ENCODE data around the gene COQ4. TPM values are rescaled to one million over a fixed set of nuclear protein-coding genes. Genes with fewer than 3 reads are reported as not detected.
A peak's percentile ranks its signal among the peaks of the same experiment; 100 is the strongest.
"Not testable (repeated sequence)": the region's sequence is repeated elsewhere in the genome, so short reads cannot be mapped to it uniquely, and the experiment has no call there.

Gene COQ4
- total and polyA plus RNA-seq, 7 donors = 20.0 to 60.9 (median 26.8) TPM

DNA sequence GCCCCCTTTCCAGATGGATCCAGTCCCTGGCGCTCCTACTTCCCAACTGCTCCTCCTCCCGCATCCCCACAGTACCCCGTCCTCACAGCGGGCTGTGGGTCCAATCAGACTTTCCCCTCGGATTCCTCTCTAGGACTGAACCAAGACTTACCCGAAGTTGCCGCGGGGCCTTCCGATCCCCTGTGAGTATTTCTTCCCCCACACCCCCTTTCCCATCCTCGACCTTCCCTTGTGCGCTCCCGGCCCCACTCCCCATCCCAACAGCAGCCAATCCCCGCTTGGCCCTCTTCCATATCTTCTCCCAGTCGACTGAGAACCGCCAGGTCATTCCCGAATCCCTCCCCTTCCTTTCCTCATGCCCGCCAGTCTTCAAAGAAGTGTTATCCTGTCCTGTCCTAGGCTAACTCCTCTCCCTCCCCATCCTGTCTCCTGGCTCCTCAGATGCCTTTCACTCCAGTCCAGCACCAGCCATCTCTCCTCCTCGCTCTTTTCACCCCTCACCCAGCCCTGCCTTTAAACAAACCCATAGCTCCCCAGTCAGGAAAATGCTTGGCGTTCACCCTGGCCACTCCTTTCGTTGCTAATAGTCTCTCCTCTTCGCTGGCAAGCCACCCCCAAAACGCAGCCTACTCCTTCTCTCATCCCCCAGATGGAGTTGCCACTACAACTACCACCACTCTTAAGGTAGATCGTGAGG lies 45.9 kb upstream of the COQ4 start:
- WGBS, 3 donors = 5 to 8% (median 7%) methylated on average over 23 of the region's 23 CpGs
- H3K9me3 ChIP-seq = no peaks in the 10 kb centered on the region
- DNase-seq (peak; percentile 35 to 62), ATAC-seq (peak; percentile 5 to 28 (median 8))
- peaks cover 19% of the 10 kb centered on the region for H3K4me1 ChIP-seq
- H3K27ac ChIP-seq = peak overlapping the region; percentile 84
- peaks cover 3 to 28% of the 10 kb centered on the region in 2 donors for H3K36me3 ChIP-seq (ENCODE audit: insufficient read depth in 1 of 2, low read depth in 1 of 2)
- H3K27me3 ChIP-seq (ENCODE audit: insufficient read depth in 3 of 3, low read length in 2 of 3) = no peaks in the 10 kb centered on the region
- no peak for TF ChIP-seq CTCF (IDR thresholded peaks at IDR 0.05)
- H3K4me3 ChIP-seq = peak overlapping the region; percentile 97
- intact Hi-C loops (cut with DNase I) = loop anchor here in 1 of 2 donors (5.0 kb wide), 1 partner anchor 84 kb away; the partner anchor contains the start of gene CIZ1

DNA sequence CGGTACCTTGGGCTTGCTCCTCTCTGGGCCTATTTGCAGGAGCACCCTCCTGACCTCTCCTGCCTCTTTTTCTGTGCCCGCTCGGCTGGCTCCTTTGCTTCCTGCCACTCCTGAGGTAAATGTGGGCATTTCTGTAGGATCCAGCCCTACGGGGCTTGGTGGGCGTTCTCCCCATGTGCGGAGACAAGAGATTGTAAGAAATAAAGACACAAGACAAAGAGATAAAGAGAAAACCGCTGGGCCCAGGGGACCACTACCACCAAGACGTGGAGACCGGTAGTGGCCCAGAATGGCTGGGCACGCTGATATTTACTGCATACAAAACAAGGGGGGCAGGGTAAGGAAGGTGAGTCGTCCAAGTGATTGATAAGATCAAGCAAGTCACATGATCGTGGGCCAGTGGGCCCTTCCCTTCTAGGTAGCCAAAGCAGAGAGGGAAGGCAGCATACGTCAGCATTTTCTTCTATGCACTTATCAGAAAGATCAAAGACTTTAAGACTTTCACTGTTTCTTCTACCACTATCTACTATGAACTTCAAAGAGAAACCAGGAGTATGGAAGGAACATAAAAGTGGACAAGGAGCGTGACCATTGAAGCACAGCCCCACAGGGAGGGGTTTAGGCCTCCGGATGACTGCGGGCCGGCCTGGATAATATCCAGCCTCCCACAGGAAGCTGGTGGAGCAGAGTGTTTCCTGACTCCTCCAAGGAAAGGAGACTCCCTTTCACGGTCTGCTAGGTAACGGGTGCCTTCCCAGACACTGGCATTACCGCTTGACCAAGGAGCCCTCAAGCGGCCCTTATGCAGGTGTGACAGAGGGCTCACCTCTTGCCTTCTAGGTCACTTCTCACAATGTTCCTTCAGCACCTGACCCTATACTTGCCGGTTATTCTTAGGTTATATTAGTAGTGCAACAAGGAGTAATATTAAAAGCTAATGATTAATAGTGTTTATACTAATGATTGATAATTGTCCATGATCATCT lies 43.3 kb upstream of the COQ4 start:
- not testable (repeated sequence) for H3K4me3 ChIP-seq; ATAC-seq; H3K9me3 ChIP-seq; H3K27me3 ChIP-seq (ENCODE audit: insufficient read depth in 3 of 3, low read length in 2 of 3); H3K27ac ChIP-seq; DNase-seq; H3K36me3 ChIP-seq (ENCODE audit: insufficient read depth in 1 of 2, low read depth in 1 of 2)
- peaks cover 18% of the 10 kb centered on the region for H3K4me1 ChIP-seq
- intact Hi-C loops (cut with DNase I) = loop anchor here in 1 of 2 donors (5.0 kb wide), 1 partner anchor 87 kb away; the partner anchor contains the start of gene CIZ1
- WGBS, 3 donors = 65 to 71% (median 69%) methylated on average over 22 of the region's 22 CpGs

GRCh38 chr9:128280084-128280622 lies 42.5 kb upstream of the COQ4 start:
- Histone ChIP-seq H3K4me3 (no peak overlapping the region), H3K27me3 (ENCODE audit: insufficient read depth in 3 of 3, low read length in 2 of 3) (no peaks in the 10 kb centered on the region), H3K4me1 (peaks cover 12% of the 10 kb centered on the region), H3K9me3 (no peaks in the 10 kb centered on the region), H3K36me3 (ENCODE audit: insufficient read depth in 1 of 2, low read depth in 1 of 2) (peaks cover 0 to 9% of the 10 kb centered on the region in 2 donors), H3K27ac (no peak overlapping the region)
- intact Hi-C loops (cut with DNase I) = no loop called here
- ATAC-seq = no peak
- WGBS, 3 donors = 87 to 94% (median 92%) methylated on average over 4 to 5 of the region's 5 CpGs
- no peak for TF ChIP-seq CTCF (IDR thresholded peaks at IDR 0.05)
- DNase-seq = no peak

DNA sequence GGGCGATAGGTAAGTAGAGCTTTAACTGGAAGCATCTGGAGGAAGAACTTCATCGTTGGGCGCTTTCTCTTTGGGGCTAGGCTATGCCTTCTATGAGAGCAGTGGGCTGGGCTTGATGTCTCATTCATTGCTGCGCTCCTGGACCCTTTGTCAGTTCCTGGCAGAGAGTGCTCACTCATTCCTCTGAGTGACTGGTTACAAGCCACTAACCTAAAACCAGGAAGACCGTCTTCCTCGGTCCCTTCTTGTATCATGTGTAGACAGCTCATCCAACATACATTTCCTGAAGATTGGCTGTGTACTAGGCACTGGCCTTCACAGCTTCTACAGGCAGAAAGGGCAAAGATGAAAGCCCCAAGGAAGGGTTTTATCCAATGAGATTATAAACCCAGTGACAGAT lies 40.1 kb upstream of the COQ4 start:
- no peak for DNase-seq
- intact Hi-C loops (cut with DNase I) = no loop called here
- TF ChIP-seq CTCF (IDR thresholded peaks at IDR 0.05) = no peak
- no peak overlapping the region for H3K4me3 ChIP-seq
- no peaks in the 10 kb centered on the region for H3K27me3 ChIP-seq (ENCODE audit: insufficient read depth in 3 of 3, low read length in 2 of 3)
- peaks cover 0 to 28% of the 10 kb centered on the region in 2 donors for H3K36me3 ChIP-seq (ENCODE audit: insufficient read depth in 1 of 2, low read depth in 1 of 2)
- no peak overlapping the region for H3K27ac ChIP-seq
- no peak for ATAC-seq
- peaks cover 1% of the 10 kb centered on the region for H3K4me1 ChIP-seq
- WGBS, 3 donors = 95 to 97% (median 96%) methylated on average over 6 of the region's 6 CpGs
- H3K9me3 ChIP-seq = no peaks in the 10 kb centered on the region

All from psoas muscle (tissue), 8 donors.